HS-5 (cell line): ENCODE data around the gene ART3.
"Not testable (repeated sequence)": the region's sequence is repeated elsewhere in the genome, so short reads cannot be mapped to it uniquely, and the experiment has no call there.

Experiments
- DNase-seq: peaks from one replicate; pipeline ENCODE4 v3.0.0-alpha.2; 2012; ENCODE audit warnings: low read depth

Gene ART3, protein sequence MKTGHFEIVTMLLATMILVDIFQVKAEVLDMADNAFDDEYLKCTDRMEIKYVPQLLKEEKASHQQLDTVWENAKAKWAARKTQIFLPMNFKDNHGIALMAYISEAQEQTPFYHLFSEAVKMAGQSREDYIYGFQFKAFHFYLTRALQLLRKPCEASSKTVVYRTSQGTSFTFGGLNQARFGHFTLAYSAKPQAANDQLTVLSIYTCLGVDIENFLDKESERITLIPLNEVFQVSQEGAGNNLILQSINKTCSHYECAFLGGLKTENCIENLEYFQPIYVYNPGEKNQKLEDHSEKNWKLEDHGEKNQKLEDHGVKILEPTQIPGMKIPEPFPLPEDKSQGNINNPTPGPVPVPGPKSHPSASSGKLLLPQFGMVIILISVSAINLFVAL

GRCh38 chr4:76074468-76074867 is at the start of gene ART3:
TSS of gene ART3 (plus strand) at chr4:76074709. CDS start at chr4:76075890, 1,181 bp downstream.
- no peak for DNase-seq

DNA sequence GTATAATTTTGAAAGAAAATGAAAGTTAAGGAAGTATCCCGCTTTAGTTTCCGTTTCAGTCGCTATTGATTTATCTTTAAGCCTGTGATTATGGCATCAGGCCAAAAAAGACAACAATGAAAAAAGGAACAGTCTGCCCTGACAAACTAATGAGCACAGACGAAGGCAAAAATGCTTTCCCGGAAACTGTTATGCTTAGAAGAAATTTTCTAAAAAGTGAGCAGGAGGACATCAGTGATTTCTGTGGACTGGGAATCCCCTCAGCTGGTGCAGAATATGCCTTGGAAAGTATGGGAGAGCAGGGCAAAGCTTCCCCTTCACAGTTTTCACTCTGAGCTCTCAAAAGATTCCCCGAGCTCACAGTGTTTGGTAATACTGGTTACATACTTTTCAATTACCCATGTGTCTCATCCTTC is 46.2 kb upstream of the ART3 start:
- no peak for DNase-seq

GRCh38 chr4:76029300-76029699 is 45.2 kb upstream of the ART3 start:
- DNase-seq = no peak

DNA sequence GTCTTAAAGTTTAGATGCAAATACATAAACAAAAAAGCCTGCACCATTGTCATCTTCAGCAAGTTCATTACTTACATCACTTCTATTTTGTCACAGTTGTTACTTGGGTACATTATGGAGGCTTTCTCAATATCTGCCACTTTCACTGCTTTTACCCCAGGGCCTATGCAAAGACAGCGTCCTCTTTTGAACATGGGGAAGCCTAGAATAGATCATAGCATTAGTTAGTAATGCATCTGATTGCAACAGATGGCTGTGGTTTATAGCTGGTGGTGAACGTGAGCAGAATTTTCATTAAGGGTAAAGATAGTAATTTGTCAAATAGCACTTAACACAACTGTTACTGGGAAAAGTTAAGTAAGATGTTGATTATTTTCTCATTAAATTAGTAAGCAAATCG is 39.4 kb upstream of the ART3 start:
- no peak for DNase-seq

GRCh38 chr4:76035799-76036380 is 38.6 kb upstream of the ART3 start, which contains the start of gene CXCL11:
TSS of gene CXCL11 (minus strand) at chr4:76036070. CDS start at chr4:76035987, 83 bp downstream.
- no peak for DNase-seq

GRCh38 chr4:76036855-76037254 is 37.7 kb upstream of the ART3 start:
- DNase-seq = no peak

DNA sequence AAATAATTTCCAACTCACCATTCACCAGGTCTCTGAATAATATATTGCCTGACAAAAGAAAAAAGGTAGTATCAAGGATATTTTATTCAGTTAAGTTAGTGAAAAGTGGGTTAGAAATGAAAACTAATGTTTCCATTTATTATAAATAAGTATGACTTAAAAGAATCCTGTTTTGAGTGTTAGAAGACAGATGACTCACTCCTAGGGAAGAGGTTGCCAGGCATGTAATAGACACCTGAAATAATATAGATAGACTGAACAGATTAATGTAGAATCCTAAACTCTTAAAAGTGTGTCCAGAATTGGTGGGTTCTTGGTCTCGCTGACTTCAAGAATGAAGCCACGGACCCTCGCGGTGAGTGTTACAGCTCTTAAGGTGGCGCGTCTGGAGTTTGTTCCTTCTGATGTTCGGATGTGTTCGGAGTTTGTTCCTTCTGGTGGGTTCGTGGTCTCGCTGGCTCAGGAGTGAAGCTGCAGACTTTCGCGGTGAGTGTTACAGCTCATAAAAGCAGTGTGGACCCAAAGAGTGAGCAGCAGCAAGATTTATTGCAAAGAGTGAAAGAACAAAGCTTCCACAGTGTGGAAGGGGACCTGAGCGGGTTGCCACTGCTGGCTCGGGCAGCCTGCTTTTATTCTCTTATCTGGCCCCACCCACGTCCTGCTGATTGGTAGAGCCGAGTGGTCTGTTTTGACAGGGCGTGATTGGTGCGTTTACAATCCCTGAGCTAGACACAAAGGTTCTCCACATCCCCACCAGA is 32.1 kb upstream of the ART3 start:
- not testable (repeated sequence) for DNase-seq

DNA sequence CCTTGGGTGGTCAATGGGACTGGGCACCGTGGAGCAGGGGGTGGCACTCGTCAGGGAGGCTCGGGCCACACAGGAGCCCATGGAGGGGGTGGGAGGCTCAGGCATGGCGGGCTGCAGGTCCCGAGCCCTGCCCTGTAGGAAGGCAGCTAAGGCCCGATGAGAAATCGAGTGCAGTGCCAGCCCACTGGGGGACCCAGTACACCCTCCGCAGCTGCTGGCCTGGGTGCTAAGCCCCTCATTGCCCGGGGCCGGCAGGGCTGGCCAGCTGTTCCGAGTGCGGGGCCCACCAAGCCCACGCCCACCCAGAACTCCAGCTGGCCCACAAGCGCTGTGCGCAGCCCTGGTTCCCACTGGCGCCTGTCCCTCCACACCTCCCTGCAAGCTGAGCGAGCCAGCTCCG is 31.2 kb upstream of the ART3 start:
- not testable (repeated sequence) for DNase-seq

DNA sequence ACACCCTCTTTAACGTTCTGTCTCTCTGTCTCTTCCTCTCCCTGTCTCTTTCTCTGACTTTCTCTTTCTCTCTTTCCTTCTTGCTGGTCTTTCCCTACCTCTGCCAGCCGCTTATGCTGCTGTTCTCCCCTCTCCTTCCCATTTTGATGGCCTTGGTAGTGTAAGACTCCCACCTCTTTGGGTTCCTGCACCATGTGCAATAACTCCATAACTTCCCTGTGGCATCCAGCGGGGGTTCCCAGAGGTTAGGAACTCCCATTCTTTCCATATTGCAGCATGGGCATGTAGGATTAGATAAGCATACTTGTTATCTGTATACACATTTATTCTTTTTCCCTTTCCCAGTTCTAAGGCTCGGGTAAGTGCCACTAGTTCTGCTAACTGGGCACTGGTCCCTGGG is 29.8 kb upstream of the ART3 start:
- not testable (repeated sequence) for DNase-seq

DNA sequence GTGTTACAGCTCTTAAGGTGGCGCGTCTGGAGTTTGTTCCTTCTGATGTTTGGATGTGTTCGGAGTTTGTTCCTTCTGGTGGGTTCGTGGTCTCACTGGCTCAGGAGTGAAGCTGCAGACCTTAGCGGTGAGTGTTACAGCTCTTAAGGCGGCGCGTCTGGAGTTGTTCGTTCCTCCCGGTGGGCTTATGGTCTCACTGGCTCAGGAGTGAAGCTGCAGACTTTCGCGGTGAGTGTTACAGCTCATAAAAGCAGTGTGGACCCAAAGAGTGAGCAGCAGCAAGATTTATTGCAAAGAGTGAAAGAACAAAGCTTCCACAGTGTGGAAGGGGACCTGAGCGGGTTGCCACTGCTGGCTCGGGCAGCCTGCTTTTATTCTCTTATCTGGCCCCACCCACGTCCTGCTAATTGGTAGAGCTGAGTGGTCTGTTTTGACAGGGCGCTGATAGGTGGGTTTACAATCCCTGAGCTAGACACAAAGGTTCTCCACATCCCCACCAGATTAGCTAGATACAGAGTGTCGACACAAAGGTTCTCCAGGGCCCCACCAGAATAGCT is 24.6 kb upstream of the ART3 start:
- not testable (repeated sequence) for DNase-seq

DNA sequence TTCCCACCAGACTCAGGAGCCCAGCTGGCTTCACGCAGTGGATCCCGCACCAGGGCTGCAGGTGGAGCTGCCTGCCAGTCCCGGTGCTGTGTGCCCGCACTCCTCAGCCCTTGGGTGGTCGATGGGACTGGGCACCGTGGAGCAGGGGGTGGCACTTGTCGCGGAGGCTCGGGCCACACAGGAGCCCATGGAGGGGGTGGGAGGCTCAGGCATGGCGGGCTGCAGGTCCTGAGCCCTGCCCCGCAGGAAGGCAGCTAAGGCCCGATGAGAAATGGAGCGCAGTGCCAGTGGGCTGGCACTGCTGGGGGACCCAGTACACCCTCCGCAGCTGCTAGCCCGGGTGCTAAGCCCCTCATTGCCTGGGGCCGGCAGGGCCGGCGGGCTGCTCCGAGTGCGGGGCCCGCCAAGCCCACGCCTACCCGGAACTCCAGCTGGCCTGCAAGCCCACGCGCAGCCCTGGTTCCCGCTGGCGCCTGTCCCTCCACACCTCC is 23.9 kb upstream of the ART3 start:
- DNase-seq = not testable (repeated sequence)

DNA sequence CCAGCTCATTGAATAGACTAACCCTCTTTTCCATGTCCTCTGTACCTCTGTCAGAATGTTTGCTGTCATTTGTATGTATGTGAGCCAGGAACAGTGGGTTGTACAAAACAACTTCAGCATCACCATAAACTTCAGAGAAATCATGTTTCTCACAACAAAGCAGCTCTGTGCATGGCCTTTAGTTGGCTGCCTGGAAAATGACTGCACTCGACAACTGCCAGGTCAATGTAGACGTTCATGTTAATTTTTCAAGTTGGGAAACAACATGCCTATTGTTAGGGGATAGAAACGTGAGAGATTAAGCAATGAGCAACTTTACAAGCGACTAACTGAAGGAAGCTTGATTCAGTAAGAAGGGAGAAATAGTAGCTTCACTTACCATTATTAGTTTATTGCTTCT is 20.8 kb upstream of the ART3 start:
- DNase-seq = no peak

- no peak for DNase-seq
These were observed 19.5 kb upstream of the ART3 start for GRCh38 chr4:76055016-76055415.

DNA sequence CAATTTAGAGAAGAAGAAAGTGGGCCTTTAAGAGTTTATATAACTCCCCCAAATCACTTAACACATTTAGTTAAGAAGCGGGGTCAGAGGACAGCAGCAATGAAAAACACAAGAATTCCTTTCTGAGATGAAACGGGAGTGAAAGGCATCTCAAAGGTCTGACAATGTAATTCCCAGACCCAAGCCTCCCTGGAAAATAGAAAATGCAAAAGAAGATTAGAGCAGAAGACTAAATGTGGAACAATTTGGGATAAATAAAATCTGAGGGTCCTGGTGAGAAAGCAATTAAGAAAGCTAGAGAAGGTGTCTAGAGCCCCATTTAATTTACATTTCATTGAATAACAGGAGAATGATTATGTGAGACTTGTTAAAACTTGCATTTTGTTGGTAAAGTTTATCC is 19.1 kb upstream of the ART3 start:
- DNase-seq = no peak

DNA sequence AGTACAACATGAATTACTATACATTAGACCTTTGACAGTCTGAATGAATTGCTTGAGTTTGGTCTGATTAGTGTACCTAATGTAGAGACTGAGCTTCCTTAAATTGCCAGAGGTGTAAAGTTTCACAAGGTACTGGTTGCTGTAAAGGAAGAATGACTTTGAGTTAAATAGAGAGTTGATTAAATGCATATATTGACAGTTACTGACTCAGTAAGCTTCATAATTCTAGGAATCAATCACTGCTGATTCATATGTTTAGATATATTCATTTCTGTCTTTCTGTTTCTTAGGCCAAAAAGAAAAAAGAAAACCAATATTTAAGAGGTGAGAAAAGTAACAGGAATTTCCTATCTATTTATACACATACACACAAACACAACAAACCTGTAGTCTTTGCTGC is 16.2 kb upstream of the ART3 start:
- DNase-seq = no peak

DNA sequence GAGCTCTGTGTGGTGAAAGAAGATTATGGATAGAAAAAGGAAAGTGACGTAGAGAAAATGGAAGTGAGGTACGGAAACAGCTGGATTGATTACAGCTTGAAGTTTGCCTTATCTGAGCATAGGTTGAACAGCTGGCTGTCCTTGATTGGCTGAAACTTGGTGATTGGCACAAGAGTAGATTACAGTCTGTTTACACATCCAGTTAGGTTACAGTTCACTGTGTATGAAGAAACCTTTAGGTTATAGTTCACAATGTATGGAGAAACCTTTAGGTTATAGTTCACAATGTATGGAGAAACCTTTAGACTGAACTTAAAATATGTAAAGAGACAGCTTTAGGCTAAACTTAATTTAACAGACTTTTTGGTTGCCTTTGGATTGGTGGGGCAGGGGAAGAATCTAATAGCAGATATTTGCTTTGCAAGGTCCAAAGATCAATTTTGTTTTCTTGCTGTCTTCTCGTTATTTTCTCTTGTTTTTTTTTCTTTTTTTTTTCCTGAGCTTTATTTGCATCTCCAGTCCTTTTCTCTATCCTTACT is 15.6 kb upstream of the ART3 start:
- no peak for DNase-seq

GRCh38 chr4:76059750-76060149 is 14.8 kb upstream of the ART3 start:
- peak; percentile 41 for DNase-seq

DNA sequence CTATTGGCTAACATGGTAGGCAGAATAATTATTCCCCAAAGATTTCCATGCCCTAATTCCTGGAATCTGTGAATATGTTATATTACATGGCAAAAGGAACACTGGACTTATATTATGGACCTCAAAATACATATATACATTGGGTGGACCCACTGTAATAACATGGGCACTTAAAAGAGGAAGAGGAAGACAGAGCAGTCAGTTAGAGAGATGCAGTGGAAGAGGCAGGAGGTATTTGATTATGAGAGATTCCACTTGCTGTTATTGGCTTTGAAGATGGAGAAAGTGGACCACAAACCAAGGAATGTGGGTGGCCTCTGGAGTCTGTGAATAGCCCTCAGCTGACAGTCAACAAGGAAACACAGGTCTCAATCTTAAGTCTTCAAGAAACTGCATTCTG is 14.0 kb upstream of the ART3 start:
- DNase-seq = no peak

GRCh38 chr4:76061421-76061820 is 13.1 kb upstream of the ART3 start:
- no peak for DNase-seq

- DNase-seq = no peak
These were observed 12.5 kb upstream of the ART3 start for GRCh38 chr4:76061982-76062381.

DNA sequence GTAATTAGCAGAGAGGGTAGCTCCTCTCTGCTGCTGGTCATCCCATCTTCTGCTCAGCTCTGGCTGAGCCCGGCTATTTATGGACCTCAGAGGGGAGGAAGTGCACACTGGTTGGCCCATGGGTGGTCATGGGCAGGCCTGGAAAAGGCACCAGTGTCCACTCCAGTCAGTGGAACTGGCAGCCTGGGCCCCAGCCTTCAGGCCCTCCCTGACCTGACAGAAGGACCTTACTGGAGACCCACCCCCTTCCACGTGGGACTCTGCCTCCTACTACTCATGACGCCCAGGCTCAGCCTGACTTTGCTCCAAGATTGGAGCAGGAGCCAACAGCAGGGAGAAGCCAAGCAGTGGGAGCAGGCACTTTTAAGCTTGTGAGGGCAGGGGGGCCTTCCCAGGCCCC is 8.0 kb upstream of the ART3 start:
- DNase-seq = no peak

DNA sequence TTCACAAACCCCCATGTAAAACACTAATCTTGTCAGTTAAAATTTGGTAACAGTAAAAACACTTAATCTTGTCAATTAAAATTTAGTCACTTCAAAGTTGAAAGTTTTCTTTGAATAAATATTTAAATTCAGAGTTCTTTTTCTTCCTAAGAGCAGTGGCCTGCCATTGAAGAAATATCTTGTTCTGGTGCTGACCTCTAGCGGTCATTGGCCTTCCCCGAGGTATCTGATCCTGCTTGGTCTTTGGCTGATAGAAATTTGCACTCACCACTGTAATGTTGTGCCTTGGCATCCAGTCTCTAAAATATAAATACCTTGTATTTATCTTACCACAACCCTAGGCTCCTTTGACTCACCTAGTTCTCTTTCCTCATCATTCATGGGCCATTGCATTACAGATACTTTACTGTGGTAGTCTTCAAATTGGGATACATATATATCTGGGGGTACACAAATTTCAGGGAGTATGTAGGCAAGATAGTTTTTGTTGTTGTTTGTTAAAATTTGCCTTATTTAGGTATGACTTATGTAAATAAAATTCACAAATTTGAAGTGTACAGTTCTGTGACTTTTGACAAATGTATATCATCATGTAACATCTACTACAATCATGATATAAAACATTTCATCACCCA is 6.7 kb upstream of the ART3 start:
- peak; percentile 30 for DNase-seq
